HFF-Myc (cell line): Measurements from ENCODE around the gene DLG5.

Experiments used
- DNase-seq: peaks from one replicate; pipeline ENCODE4 v3.0.0-alpha.2; 2011; ENCODE audit warnings: low read depth; ENCODE audit errors: extremely low read depth
- H3K4me3 ChIP-seq: replicated peaks from 2 replicates; pipeline ENCODE4 v1.5.1; 2011; ENCODE audit warnings: low read depth, mild to moderate bottlenecking, control low read depth, low read length
- CTCF ChIP-seq: IDR thresholded peaks from 2 replicates; pipeline ENCODE4 v1.5.1; 2012; ENCODE audit warnings: mild to moderate bottlenecking, low read depth, low read length, control low read depth; ENCODE audit errors: missing control alignments

The DLG5 gene

GRCh38 chr10:77828377-77828776 is 98.2 kb downstream of the DLG5 start:
- no peak overlapping the region for H3K4me3 ChIP-seq
- DNase-seq = no peak
- TF ChIP-seq CTCF = no peak

DNA sequence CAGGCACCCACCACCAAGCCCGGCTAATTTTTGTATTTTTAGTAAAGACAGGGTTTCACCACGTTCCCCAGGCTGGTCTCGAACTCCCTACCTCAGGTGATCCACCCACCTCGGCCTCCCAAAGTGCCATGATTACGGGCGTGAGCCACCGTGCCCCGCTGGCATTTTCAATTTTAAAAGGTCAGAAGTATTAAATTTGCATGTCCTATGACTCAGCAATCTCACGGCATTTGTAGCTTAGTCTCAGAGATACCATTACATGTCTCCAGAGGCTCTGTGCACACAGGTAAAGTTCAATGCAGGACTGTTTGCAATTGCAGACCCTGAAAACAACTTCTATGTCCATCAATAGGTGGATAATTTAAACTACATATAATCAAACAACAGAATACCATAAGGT is 99.2 kb downstream of the DLG5 start:
- H3K4me3 ChIP-seq = no peak overlapping the region

DNA sequence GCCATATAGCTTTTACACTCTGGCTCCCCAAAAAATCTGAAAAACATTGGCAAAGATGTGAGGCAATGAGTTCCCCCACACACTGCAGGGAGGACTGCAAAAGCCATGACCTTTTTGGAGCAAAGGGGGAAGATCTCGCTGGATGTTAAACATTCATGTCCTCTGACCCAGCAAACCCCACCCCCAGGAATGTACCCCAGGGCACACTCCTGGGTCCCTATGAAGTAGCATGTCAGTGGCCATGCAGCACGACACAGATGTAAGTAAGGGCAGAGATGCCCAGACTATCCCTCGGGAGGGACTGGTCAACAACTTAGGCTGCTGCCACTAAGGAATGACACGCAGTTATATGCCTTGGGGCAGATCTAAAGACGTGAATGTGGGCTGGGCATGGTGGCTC is 100.6 kb downstream of the DLG5 start:
- no peak overlapping the region for H3K4me3 ChIP-seq
- no peak for DNase-seq
- TF ChIP-seq CTCF = no peak

More for the DNA sequence above, 99.2 kb downstream of the DLG5 start:
- no peak for DNase-seq
- TF ChIP-seq CTCF = no peak

DNA sequence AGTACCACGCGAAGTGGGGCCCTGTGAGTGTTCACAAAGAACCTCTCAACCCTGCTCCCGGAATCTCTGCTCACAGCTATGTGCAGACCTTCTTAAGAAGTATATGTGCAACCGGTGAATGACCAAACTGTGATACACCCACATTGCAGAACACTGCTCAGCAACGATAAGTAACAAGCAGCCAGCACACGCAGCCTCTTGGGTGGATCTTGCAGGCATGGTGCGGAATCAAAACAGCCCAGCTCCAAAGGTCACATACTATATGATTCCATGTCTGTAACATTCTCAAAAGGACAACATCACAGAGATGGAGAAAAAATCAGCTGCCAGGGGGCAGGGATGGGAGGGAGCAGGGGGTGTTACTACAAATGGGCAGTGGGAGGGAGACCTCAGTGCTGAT is 101.6 kb downstream of the DLG5 start:
- TF ChIP-seq CTCF = no peak
- H3K4me3 ChIP-seq = no peak overlapping the region
- DNase-seq = no peak

- DNase-seq = no peak
- TF ChIP-seq CTCF = no peak
- no peak overlapping the region for H3K4me3 ChIP-seq
Observed at GRCh38 chr10:77823811-77824542, 102.6 kb downstream of the DLG5 start.

GRCh38 chr10:77821551-77821950 is 105.0 kb downstream of the DLG5 start:
- no peak for DNase-seq
- no peak for TF ChIP-seq CTCF
- no peak overlapping the region for H3K4me3 ChIP-seq

GRCh38 chr10:77821036-77821435 is 105.5 kb downstream of the DLG5 start:
- TF ChIP-seq CTCF = no peak
- H3K4me3 ChIP-seq = no peak overlapping the region
- DNase-seq = no peak
